ENCODE results near the gene KIF1A. TPM values are rescaled to one million over a fixed set of nuclear protein-coding genes. Genes with fewer than 3 reads are reported as not detected.

The KIF1A gene, protein sequence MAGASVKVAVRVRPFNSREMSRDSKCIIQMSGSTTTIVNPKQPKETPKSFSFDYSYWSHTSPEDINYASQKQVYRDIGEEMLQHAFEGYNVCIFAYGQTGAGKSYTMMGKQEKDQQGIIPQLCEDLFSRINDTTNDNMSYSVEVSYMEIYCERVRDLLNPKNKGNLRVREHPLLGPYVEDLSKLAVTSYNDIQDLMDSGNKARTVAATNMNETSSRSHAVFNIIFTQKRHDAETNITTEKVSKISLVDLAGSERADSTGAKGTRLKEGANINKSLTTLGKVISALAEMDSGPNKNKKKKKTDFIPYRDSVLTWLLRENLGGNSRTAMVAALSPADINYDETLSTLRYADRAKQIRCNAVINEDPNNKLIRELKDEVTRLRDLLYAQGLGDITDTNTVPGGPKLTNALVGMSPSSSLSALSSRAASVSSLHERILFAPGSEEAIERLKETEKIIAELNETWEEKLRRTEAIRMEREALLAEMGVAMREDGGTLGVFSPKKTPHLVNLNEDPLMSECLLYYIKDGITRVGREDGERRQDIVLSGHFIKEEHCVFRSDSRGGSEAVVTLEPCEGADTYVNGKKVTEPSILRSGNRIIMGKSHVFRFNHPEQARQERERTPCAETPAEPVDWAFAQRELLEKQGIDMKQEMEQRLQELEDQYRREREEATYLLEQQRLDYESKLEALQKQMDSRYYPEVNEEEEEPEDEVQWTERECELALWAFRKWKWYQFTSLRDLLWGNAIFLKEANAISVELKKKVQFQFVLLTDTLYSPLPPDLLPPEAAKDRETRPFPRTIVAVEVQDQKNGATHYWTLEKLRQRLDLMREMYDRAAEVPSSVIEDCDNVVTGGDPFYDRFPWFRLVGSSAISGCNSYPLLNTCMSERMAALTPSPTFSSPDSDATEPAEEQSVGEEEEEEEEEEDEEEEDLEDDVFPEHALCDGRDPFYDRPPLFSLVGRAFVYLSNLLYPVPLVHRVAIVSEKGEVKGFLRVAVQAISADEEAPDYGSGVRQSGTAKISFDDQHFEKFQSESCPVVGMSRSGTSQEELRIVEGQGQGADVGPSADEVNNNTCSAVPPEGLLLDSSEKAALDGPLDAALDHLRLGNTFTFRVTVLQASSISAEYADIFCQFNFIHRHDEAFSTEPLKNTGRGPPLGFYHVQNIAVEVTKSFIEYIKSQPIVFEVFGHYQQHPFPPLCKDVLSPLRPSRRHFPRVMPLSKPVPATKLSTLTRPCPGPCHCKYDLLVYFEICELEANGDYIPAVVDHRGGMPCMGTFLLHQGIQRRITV (N-terminal part only)
- 1.2 TPM in 1 of 2 replicates, not detected in the other for total RNA-seq (2014; rRNA removed; shearing (Covaris generic); ENCODE audit: low replicate concordance)

DNA sequence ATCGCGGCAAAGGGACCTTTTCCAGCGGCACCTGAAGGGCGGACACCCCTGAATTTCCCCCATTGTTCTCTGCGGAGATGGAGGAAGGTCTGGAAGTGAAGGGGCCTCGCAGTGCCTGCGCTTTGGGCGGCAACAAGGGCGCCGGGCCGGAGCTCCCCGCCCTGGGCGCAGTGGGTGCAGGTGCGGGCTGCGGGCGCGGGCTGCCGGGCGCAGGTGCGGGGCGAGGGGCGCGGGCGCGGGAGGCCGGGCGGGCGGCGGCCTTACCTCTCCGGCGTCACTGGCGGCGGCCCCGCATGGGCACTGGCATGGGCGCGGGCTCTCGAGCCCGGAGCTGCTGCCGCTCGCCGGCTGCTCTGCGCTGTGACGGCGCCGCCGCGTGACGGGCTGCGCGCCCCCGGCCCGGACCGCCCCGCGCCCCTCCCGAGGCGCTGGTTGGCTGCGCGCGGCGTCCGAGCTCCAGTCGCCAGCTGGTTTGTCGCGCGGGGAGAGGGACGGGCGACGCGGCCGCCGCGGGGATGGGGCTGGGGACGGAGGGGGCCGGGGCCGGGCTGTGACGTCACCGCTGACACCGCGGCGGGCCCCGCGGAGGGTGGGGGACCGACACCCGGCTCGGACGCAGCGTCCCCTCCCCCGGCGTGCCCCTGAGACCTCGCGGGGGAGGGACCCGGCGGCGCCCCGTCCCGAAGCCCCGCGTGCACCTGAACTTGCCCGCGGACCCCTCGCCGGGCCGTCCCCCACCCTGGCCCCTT, at the start of gene KIF1A:
KIF1A (minus strand) TSS at position 362 of the 749 bp plus-strand sequence. CDS start 22,467 bp downstream, outside the sequence.
- peak; percentile 14 for DNase-seq (ENCODE audit: low read depth)
- in situ Hi-C loops (cut with HindIII; ENCODE audit: low pct_unique_long_range_greater_than_20kb, low sequenced_read_pairs): no loop called here

GRCh38 chr2:240869109-240869955, 49.3 kb upstream of the KIF1A start:
- in situ Hi-C loops (cut with HindIII; ENCODE audit: low pct_unique_long_range_greater_than_20kb, low sequenced_read_pairs): no loop called here
- no peak for DNase-seq (ENCODE audit: low read depth)

- no peak for DNase-seq (ENCODE audit: low read depth)
- in situ Hi-C loops (cut with HindIII; ENCODE audit: low pct_unique_long_range_greater_than_20kb, low sequenced_read_pairs): no loop called here
Measured at GRCh38 chr2:240868286-240869108, 48.5 kb upstream of the KIF1A start, which contains the start of gene AGXT. Gene AGXT, plus strand, starts transcription at chr2:240868824. Its CDS starts 42 bp downstream, at chr2:240868866.

- no peak for DNase-seq (ENCODE audit: low read depth)
- in situ Hi-C loops (cut with HindIII; ENCODE audit: low pct_unique_long_range_greater_than_20kb, low sequenced_read_pairs): no loop called here
Measured at GRCh38 chr2:240865391-240865790, 45.4 kb upstream of the KIF1A start.

- in situ Hi-C loops (cut with HindIII; ENCODE audit: low pct_unique_long_range_greater_than_20kb, low sequenced_read_pairs): no loop called here
- DNase-seq (ENCODE audit: low read depth): no peak
Measured at GRCh38 chr2:240864475-240864874, 44.5 kb upstream of the KIF1A start.

DNA sequence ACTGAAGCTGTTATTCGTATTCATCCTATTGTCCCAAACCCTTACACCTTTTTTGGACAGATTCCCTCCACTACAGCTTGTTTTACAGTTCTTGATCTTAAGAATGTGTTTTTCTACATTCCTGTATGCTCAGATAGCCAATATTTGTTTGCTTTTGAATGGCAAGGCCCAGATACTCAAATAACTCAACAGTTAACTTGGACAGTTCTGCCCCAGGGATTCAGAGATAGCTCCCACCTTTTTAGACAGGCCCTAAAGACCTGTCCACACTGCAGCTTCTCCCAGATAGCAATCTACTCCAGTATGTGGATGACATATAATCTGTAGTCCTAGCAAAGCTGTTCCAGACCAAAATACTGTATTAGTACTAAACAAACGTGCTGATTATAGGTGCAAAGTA, 41.5 kb upstream of the KIF1A start:
- in situ Hi-C loops (cut with HindIII; ENCODE audit: low pct_unique_long_range_greater_than_20kb, low sequenced_read_pairs): no loop called here
- no peak for DNase-seq (ENCODE audit: low read depth)

- in situ Hi-C loops (cut with HindIII; ENCODE audit: low pct_unique_long_range_greater_than_20kb, low sequenced_read_pairs): no loop called here
Measured at GRCh38 chr2:240858871-240859270, 38.9 kb upstream of the KIF1A start.

DNA sequence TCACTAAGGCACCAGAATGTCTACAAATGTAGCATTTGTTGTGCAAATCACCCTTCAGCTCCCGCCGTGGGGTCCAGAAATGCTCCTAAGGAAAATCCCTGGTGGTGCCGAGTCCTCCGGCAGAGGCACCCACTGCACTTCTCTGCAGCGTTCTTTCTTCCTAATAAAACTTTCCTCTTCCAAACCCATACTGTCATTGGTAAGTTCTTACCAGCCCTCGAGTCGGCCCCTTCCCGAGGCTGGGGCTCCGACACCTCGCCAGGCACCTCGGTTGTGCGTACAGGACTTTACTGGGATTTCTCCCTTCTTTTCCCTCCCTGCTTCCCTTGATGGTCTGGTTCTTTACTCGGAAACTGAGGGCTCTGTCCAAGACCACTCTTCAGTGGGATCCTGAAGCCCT, 38.3 kb upstream of the KIF1A start:
- DNase-seq (ENCODE audit: low read depth): no peak
- in situ Hi-C loops (cut with HindIII; ENCODE audit: low pct_unique_long_range_greater_than_20kb, low sequenced_read_pairs): no loop called here

More at GRCh38 chr2:240858871-240859270, 38.9 kb upstream of the KIF1A start:
- DNase-seq (ENCODE audit: low read depth): no peak

GRCh38 chr2:240857039-240858008, 37.3 kb upstream of the KIF1A start:
- in situ Hi-C loops (cut with HindIII; ENCODE audit: low pct_unique_long_range_greater_than_20kb, low sequenced_read_pairs): no loop called here

DNA sequence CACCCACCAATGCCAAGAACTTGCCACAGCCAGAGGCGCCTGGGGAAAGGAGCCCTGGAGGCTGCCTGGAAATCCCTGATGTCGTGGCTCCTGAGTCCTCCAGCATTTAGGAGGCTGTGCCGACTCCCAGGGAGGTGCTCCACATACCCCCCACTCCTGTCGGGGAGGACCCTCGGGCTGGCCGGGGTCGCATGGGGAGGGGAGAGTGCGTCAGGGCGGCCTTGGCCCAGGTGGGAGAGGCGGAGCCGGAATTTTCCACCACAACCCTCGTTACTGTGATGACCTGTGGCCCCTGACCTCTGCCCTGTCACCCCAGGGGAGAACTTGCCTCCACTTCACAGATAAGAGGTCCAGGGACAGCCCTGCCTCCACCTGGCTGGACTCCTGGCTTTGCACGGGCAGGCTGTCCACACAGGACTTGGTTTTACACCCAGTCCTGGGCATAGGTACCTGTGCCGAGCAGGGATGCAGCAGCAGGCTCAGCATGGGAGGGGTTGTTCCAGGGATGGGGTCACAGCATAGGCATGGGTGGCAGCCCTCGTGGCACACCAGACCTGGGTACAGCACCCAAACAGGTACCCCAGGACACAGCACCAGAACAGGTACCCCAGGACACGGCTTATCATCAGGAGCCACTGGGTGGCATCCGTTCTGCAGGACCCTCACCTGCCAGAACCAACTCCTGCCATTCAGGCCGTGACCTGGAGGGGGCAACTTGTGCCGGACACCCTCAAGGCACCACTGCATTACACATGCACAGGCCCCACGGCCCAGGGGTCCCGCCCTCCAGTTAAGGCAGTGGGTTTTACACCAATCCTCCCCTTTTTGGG, 36.3 kb upstream of the KIF1A start:
- no peak for DNase-seq (ENCODE audit: low read depth)
- in situ Hi-C loops (cut with HindIII; ENCODE audit: low pct_unique_long_range_greater_than_20kb, low sequenced_read_pairs): no loop called here

More at GRCh38 chr2:240857039-240858008, 37.3 kb upstream of the KIF1A start:
- DNase-seq (ENCODE audit: low read depth): no peak

GRCh38 chr2:240855670-240856069, 35.7 kb upstream of the KIF1A start:
- in situ Hi-C loops (cut with HindIII; ENCODE audit: low pct_unique_long_range_greater_than_20kb, low sequenced_read_pairs): no loop called here
- DNase-seq (ENCODE audit: low read depth): no peak

DNA sequence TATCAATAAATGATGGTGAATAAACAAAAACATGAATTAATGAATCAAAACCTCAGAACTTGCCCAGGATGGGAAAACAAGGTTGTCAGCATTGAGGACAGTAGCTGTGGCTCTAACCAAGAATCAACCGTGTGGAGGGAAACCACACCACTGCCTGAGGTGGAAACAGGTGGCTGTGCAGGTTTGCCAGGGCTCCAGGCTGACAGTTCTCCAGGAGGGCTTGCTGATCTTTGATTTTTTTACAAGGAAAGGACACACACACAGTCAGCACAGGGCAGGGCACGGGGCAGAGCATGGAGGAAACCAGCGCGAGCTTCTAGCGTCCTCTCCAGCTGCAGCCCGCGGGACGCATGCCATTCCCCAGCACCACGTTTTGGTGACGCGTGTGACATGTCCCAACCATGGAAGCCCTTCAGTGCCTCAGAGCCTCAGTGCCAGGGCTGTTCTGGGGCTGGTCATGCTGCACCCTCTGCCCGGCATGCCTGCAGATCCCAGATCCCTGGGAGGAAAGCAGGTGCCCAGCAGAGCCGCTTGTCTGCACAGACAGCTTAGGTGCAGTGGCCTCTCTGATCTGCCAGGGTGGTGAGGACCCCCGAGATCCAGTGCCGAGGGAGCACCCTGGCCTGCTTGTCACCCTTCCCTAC, 32.8 kb upstream of the KIF1A start:
- in situ Hi-C loops (cut with HindIII; ENCODE audit: low pct_unique_long_range_greater_than_20kb, low sequenced_read_pairs): no loop called here

GRCh38 chr2:240851078-240851991, 31.3 kb upstream of the KIF1A start:
- peak; percentile 43 for DNase-seq (ENCODE audit: low read depth)

More for the DNA sequence above, 32.8 kb upstream of the KIF1A start:
- no peak for DNase-seq (ENCODE audit: low read depth)

More at GRCh38 chr2:240851078-240851991, 31.3 kb upstream of the KIF1A start:
- in situ Hi-C loops (cut with HindIII; ENCODE audit: low pct_unique_long_range_greater_than_20kb, low sequenced_read_pairs): no loop called here
